CD4-positive, alpha-beta T cell treated with Interleukin-10 for 1 hour (primary cell): ENCODE data around the gene BEST4.
"Not testable (repeated sequence)": the region's sequence is repeated elsewhere in the genome, so short reads cannot be mapped to it uniquely, and the experiment has no call there.

Source experiments
- DNase-seq: peaks from one replicate; pipeline ENCODE4 v3.0.0-alpha.2; 2020

The BEST4 gene

DNA sequence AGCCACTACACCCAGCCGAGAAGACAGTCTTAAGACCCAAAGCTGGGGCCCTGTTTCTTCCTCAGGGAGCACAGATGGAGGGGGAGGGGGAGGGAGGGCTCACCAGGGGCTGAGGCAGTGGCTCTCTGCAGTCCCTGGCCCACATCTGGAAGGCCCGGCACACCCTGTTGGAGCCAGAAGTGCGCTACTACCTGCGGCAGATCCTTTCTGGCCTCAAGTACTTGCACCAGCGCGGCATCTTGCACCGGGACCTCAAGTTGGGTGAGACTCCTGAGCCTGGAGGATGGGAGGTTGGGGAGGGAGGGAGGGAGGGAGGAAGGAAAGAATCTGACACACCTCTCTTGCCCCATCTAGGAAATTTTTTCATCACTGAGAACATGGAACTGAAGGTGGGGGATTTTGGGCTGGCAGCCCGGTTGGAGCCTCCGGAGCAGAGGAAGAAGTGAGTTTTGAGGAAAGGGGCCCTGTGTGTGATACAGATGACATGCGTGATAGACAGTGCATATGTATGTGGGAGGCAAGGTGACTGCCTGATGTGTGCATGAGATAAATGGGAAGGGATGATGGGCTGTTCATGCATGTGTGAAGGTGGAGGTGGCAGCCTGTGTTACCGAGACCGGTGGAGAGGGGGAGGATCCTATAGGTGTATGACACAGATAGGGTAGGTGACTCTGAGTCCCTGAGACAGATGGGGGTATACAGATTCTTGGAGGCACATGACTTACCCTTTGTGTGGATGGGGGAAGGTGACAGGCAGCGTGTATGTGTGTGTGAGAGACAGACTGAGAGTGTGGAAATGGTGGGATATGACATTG is 13.7 kb upstream of the BEST4 start:
- DNase-seq: peak; percentile 56

DNA sequence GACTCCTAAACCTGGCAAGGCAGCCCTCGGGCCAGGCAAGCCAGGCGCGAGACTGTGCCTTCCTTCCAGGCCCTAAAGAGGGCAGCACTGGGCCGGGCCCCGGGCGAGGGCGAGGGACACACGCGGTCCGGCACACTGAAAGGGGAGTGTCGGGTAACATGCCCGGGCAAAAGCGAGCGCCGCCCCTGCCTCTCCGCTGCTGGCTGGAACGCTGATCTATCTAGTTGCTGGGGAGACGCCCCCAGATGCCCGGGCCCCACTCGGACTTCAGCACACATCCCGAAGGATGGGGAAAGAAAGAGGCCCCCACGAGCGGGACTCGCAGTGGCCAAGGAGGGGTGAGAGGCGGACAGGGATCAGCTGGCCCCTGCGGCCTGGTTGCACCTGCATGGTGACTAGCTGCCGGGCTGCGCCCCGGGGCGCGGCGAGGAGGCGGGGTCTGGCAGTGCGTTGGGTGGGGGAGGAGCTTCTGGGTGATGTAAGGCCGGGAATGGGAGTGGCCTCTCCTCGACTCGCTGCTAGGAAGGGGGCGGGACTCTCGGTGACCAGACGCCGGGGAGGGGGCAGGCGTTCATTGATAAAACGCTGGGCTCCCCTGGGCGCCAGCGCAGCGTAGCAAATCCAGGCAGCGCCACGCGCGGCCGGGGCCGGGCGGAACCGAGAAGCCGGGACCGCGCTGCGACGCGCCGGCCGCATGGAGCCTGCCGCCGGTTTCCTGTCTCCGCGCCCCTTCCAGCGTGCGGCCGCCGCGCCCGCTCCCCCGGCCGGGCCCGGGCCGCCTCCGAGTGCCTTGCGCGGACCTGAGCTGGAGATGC is 12.0 kb upstream of the BEST4 start, which contains the start of gene PLK3:
TSS of gene PLK3 (plus strand) at position 608 of the 815 bp plus-strand sequence. CDS start at position 695, 87 bp downstream.
- DNase-seq: peak; percentile 99

DNA sequence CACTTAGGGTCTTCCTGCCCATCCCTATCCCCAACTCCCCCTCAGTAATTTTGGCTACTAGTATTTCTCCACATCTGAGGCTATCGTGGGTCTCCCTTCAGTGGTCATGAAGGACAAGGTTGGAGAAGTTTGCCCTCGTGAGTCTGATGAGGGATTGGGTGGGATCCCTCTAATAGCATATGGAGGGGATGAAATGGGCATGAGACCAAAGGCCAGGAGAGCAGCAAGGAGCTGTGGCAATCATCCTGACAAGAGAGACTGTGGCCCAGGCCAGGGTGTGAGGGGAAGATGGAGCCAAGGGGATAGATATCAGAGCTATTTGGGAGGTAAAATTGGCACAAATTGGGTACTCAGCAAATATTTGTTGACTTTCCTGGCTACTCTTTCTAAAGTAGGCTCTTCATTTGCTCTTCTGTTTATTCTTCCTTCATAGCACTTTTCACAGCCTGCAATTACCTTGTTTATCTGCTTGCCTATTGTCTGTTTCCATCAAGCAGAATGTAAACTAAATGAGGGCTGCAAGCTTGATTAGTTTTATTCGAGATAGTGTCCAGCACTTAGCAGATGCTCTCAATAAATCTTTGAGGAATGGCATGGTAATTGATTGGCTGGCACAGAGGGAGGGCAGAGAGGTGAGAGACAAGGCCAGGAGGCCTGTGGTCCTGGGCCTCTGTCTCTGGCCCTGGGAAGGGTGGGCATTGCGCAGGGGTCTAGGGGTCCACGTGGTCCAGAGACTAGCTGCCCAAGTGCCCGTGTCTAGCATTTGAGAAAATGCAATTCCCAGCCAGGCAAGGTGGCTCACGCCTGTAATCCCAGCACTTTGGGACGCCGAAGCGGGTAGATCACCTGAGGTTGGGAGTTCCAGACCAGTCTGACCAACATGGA is 10.8 kb upstream of the BEST4 start:
- no peak for DNase-seq

DNA sequence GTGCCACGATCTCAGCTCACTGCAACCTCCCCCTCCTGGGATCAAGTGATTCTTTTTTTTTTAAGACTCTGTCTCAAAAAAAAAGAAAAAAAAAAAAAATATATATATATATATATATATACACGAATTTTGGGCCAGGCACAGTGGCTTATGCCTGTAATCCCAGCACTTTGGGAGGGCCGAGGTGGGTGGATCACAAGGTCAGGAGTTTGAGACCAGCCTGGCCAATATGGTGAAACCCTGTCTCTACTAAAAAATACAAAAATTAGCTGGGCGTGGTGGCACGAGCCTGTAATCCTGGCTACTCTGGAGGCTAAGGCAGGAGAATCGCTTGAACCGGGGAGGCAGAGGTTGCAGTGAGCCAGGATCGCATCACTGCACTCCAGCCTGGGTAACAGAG is 9.9 kb upstream of the BEST4 start:
- DNase-seq: not testable (repeated sequence)

DNA sequence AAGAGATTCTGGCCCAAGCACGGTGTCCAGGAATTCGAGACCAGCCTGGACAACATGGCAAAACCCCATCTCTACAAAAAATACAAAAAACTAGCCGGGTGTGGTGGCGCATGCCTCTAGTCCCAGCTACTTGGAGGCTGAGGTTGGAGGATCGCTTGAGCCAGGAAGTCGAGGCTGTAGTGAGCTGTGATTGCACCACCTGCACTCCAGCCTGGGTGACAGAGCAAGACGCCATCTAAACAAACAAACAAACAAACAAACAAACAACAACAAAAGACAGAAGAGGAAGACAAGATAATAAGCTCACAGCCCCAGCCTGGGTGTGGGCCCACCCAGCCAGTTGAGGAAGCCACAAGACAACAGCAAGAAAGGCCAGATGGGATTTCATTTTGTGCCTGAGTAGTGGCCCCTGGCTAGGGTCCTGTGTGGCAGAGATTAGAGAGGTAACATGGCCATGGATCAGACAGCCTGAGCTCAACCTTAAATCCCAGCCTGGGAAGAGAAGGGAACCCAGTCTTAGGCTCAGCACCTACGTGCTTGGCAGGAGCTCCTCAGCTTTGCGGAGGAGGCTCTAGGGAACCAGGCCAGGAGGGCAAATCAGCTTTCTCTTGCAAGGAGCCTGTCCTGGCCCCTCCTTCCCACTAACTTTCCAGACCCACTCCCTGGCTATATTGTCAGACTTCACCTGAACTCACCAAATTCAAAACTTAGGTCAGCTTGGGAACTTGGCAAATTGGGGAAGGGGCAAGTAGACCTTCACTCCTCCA is 4.9 kb upstream of the BEST4 start:
- DNase-seq: no peak

DNA sequence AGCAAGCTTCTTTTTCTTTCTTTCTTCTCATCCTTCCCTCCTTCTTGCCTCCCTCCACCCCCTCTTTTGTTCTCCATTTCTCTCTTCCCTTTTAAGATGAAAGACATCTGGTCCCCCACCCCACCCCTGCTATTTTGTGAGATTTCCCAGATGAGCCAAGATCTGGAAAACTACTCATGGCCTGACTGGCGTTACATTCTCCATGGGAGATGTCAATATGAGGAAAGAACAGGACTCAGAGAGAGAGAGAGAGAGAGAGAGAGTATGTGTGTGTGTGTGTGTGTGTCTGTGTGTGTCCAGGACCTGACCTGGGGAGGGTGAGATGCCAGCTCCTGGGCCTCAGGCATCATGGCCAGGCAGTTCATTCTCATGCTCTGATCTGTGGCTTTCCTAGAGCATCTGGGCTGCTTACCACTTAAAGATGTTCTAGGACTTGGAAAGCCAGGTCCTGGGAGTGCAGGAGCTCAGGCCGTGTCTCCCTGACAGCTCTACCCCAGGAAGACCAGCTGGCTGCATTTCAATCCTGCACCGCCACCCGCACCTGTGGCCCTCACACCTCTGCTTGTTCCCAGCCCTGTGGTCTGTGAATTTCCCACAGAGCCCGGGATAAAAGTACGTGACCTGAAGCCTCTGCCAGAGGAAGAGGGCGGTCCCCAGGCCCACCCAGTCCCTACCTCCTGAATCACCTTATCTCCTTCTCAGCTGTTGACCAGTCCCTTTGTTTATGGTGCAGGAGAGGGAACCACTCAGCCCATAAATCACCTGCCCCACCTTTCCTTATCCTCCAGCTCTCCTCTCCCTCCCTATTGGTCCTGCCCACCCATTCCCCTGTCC is 3.2 kb upstream of the BEST4 start:
- DNase-seq: no peak

DNA sequence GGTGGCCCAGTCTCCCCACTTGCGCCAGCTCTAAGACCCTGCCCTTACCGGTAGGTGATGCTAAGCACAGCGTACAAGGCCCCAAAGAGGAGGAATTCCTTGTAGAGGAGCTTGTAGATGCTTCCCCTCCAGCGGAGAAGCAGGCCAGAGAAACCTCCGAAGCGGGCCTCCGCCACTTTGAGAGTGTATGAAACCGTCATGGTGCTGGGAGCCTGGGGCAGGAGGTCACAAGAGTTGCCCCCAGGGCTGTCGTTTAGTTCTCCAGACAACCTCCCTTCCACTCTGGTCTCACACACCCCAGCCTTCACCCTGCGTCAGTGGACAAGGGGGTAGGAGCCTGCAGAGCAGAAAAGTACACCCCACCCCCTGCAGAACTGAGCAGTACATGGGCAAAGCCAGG is 464 bp downstream of the BEST4 start:
- no peak for DNase-seq

DNA sequence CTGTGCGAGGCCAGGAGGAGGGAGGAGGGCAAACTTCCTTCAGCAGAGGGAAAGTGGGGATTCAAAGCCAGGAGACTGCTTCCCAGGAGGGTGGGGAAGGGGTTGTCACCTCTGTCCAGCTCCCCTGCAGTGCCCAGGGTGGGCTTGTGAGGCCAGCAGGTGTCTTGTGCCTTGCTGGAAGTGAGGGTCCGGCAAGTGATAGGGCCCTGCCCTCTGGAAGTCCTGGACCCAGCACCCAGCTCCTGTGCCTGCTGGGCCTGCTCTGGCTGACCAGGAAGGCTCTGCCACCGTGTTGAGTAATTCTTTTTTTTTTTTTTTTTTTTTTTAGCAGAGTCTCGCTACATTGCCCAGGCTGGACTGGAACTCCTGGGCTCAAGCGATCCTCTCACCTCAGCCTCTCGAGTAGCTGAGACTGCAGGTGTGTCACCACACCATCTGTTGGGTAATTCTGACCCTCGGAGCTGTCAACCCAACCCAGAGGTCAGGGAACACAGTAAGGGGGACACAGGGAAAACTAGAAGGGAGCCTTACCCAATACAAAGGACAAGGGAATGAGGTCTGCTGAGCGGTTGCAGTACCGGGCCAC is 1.0 kb downstream of the BEST4 start:
- no peak for DNase-seq

DNA sequence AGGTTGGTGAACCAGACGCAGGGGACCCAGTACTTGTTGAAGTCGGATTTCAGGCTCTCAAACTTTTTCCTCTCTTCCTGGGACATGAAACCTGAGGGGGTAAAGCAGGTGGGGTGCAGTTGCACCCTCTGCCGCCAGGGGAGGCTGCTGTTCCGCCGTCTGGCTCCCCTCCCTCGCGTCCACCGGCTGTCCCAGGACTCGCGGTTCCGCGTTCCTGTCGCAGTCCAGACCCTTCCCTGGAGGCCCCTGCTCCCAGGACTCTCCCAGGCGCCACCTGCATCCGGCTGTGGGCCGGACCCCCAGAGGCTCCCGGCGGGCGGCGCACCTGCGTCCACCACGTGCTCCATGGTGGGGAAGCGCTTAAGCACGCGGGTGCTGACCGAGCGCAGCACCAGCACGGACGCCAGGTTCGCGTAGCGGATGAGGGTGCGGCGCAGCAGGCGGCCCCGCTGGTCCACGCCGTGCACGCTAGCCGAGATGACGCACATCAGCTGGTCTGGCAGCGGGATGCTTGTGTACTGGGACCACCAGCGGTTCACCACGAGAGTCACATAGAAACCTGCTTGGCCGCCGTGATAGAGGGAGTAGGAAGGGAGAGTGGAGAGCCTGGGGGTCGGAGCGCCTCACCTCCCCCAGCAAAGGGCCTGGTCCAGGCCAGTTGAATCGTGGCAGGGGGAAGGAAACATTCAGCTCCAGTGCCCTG is 1.7 kb downstream of the BEST4 start:
- peak; percentile 82 for DNase-seq

DNA sequence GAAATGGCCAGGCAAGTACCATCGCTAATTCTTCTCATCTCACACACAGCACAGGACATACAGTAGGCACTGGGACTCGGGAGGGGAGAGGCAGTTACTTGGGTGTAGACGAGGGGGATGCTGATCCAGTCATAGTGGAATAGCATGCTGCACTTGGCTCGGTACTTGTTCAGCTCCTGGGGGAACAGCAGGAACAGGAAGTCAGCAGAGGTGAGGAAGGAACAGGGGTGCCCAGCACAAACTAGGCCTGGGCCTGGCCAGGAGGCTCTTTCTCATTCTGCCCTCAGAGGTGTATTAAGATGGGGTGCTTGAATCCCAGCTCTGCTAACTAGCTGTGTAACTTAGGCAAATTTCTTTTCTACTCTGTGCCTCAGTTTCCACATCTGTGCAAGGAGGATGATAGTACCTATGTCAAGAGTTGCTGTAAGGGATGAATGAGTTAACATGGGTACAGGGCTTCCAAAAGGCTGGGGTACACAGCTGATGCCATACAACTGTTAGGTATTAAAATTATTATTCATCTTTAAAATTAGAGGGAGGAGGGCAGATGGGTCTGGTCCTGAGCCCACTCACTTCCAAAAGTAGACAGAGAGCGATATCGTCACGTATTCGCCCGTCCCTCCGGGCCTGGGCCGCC is 2.4 kb downstream of the BEST4 start:
- no peak for DNase-seq

DNA sequence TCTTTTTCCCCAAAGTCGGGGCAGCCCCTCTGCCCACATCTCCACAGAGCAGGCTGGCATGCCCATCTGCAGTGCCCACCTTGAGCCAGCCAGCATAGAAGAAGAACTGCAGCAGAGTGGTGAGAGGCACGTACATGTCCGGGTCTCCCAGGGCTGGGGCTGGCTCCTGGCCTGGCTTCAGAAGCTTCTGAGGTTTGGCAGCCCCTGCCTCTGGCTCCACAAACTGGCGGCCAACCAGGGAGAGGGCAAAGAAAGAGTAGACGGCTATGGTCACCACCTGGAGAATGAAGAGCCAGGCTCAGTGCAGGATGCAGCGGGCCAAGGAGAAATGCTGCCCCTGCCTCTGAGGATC is 3.0 kb downstream of the BEST4 start:
- DNase-seq: no peak

DNA sequence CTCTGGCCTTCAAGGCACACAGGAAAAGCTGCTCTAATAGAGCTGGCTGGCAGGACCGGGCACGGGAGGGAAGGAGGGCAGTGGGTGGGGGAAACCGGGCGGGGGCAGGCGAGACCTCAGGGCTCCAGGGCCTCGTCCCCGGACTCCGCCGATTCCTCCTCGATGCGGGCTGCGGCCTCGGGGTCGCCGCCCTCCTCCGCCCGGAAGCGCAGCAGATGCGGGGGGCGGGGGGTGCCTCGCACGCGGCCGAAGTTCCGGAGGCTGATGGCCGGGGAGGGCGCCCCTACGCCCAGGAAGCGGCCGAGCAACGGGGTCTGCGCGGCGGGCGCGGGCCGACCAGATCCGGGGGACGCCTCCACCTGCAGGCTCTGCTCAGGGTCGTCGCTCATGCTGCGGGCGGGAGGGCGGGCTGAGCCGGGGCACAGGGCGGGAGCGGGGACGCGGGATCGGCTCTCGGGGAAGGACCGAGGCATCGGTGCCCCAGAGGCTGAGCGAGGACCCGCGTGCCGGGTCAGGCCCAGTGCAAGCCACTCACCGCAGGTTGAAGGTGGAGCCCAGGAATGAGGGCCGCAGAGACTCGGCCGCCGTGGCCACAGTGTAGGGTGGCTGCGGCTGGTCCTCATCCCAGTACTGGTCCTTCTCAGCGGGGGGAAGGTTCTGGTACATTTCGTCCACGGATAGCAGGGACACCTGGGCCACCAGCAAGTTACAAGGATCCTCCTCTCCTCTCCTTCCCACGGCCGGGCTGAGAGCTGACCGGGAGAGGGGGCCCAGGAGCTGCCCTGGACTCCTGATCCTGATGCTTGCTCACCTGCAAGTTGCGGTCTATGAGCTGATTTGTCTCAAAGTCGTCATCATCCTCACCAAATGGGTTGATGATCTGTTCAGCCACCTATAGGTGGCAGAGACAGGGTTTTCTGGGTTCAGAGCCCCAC is 3.6 kb downstream of the BEST4 start:
- peak; percentile 44 for DNase-seq

DNA sequence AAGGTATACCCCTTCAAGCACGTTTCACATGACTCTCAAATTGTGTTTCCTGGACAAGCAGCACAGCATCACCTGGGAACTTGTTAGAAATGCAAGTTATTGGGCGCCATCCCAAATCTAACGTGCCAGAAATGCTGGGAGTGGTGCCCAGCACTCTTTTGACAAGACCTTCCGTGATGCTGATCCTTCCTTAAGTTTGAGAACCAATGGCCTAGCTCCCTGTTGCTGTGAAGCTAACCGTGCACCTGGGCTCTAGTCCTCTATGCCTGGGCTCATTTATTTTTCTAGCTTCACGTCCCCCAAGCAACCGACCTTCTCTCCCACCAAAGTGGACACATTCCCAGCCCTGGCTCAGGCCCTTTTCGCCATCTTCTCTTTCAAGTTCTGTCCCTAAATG is 4.3 kb downstream of the BEST4 start:
- no peak for DNase-seq

DNA sequence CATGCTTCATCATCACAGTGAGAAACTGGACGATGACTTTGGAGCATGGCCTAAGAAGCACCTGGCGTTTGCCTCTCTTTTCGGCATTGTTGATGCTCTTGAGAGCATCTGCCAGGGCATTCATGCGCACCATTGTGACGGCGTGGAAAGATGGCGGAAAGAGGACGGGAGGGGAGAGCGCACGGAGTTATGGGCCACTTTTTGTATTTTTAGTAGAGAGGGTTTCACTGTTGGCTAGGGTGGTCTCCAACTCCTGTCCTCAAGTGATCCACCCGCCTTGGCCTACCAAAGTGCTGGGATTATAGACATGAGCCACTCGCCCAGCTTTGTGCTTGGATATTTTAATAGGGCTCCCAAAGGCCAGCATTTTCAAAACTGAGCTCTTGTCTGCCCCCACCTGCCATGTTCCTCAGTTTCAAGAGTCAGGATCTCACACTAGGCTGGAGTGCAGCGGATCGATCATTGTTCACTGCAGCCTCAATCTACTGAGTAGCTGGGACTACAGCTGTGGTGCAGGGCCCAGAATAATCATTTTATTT is 7.3 kb downstream of the BEST4 start:
- no peak for DNase-seq

DNA sequence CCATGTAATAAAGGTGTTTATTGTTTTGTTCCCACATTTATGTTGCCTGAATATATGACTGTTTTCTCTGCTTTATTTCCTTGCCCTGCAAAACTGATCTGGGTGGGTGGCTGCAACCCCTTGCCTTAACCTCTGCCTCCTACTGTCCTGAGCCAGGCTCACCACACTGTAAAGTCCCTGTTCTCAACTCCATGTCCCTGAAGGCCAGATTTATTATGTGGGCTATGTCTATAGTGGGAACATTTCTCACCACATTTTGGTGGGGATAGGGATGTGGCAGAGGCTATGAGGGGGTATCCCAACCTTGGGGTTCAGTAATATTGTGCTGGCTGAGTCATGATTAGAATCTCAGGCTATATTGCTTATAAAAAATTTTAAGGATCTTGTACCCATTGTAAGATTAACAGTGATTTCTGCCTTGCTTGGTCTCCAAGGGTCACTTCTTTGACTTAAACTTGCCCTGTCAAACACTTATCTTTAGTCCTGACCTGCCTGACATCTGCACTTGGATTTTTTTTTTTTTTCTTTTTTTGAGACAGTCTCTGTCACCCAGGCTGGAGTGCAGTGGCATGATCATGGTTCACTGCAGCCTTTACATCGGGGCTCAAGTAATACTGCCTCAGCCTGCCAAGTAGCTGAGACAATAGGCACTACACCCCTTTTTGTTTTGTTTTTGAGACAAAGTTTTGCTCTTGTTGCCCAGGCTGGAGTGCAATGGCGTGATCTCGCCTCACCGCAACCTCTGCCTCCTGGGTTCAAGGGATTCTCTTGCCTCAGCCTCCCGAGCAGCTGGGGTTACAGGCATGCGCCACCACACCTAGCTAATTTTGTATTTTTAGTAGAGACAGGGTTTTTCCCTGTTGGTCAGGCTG is 9.0 kb downstream of the BEST4 start:
- no peak for DNase-seq

DNA sequence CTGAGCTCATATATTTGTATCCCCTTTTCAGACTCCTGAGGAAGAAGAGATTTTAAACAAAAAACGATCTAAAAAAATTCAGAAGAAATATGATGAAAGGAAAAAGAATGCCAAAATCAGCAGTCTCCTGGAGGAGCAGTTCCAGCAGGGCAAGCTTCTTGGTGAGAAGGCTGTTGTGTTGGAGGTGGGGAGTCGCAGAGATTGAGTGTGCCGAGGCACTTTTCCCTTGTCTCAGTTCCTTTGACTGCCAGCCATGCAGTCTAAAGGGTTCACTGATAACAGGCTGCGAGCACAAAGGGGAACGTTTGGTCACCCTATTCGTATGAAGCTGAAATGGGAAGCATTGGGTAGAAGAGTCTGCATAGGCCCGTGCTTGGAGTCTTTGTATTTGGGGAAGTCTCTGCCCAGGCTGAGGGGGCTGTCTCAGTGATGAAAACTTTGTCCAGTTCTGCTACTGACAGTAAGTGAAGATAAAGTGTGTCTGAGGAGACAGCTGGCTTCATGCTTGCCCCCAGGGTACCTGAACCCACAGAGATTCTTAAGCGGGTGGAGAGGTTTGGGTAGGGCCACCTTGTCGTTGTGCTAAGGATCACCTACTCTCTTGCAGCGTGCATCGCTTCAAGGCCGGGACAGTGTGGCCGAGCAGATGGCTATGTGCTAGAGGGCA is 9.9 kb downstream of the BEST4 start:
- no peak for DNase-seq

DNA sequence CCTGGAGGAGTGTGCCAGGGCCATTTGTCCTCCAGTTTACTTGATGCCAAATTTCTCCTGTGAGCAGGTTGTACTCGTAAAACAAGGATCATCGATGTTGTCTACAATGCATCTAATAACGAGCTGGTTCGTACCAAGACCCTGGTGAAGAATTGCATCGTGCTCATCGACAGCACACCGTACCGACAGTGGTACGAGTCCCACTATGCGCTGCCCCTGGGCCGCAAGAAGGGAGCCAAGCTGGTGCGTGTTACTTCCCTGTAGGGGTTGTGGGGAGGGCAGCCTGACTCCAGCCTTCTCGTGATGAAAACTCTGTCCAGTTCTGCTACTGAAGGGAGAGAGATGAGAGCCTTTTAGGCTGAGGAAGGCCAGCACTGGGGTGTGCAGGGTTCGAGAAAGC is 10.4 kb downstream of the BEST4 start:
- DNase-seq: no peak
